Fibroblast of lung (primary cell): Measurements from ENCODE around the gene PHRF1.

ENCODE experiments used
- CTCF ChIP-seq, 2 donors: IDR thresholded peaks in 1 of 2; conservative IDR thresholded peaks in 1 of 2; 1 replicate in 1 of 2; 2 replicates in 1 of 2; pipeline ENCODE4 v1.5.1; 2011 to 2012; ENCODE audit warnings: low read length in 2 of 2, control low read depth in 1 of 2, inconsistent platforms in 1 of 2, low read depth in 1 of 2, mild to moderate bottlenecking in 1 of 2
- EZH2 ChIP-seq: IDR thresholded peaks from 2 replicates; pipeline ENCODE4 v1.5.1; 2012; ENCODE audit warnings: low read length, control low read depth, mild to moderate bottlenecking; ENCODE audit errors: missing control alignments

GRCh38 chr11:629237-629583 is 52.9 kb downstream of the PHRF1 start:
- TF ChIP-seq CTCF (conservative IDR thresholded peaks at IDR 0.05 in 1 of 2, IDR thresholded peaks at IDR 0.05 in 1 of 2; ENCODE audit: low read depth in 1 of 2, low read length in 2 of 2) (no peak), EZH2 (no peak)
